D721Med (cell line): ENCODE results near the gene CNNM3.
"Not testable (repeated sequence)": the region's sequence is repeated elsewhere in the genome, so short reads cannot be mapped to it uniquely, and the experiment has no call there.

Experiments
- DNase-seq: peaks from one replicate; pipeline ENCODE4 v3.0.0; 2011; ENCODE audit warnings: low spot score; ENCODE audit not compliant: insufficient read length
- FAIRE-seq: peaks from 2 replicates; lab custom pipeline; 2011; peaks lifted over from hg19 to GRCh38; lab: Jason Lieb, UNC
- CTCF ChIP-seq: IDR thresholded peaks from 2 replicates; pipeline ENCODE4 v1.5.1; 2012; ENCODE audit warnings: mild to moderate bottlenecking, control low read depth; ENCODE audit not compliant: insufficient read depth; ENCODE audit errors: missing control alignments

The CNNM3 gene

GRCh38 chr2:96789245-96789617 lies 26.8 kb upstream of the CNNM3 start:
- DNase-seq, result no peak
- no peak for TF ChIP-seq CTCF
- no peak for FAIRE-seq

GRCh38 chr2:96792772-96793749 lies 23.0 kb upstream of the CNNM3 start:
- FAIRE-seq, result no peak
- no peak for DNase-seq
- no peak for TF ChIP-seq CTCF

- FAIRE-seq, result no peak
- no peak for TF ChIP-seq CTCF
- no peak for DNase-seq
These were observed 21.0 kb upstream of the CNNM3 start for GRCh38 chr2:96795076-96795475.

- DNase-seq, FAIRE-seq: not testable (repeated sequence)
These were observed 19.6 kb upstream of the CNNM3 start for GRCh38 chr2:96796497-96796896.

- DNase-seq (no peak), FAIRE-seq (no peak)
- no peak for TF ChIP-seq CTCF
These were observed 18.9 kb upstream of the CNNM3 start for GRCh38 chr2:96797066-96797625.

GRCh38 chr2:96798733-96799622 lies 17.1 kb upstream of the CNNM3 start:
- DNase-seq (no peak), FAIRE-seq (no peak)
- no peak for TF ChIP-seq CTCF

GRCh38 chr2:96799623-96799935 lies 16.5 kb upstream of the CNNM3 start:
- DNase-seq, result no peak
- FAIRE-seq, result no peak
- TF ChIP-seq CTCF, result no peak
